GM18505 (cell line): ENCODE results near the gene REV3L.

ENCODE experiments used
- ATAC-seq: cut with Tn5 transposase; IDR thresholded peaks from one replicate; pipeline ENCODE4 v1.9.1; 2021; ENCODE audit not compliant: unreplicated experiment
- POLR2A ChIP-seq: IDR thresholded peaks from 4 replicates; pipeline ENCODE4 v1.6.1; 2011; ENCODE audit warnings: borderline replicate concordance; ENCODE audit not compliant: insufficient read depth, insufficient read length; ENCODE audit errors: extremely low read depth

REV3L gene

DNA sequence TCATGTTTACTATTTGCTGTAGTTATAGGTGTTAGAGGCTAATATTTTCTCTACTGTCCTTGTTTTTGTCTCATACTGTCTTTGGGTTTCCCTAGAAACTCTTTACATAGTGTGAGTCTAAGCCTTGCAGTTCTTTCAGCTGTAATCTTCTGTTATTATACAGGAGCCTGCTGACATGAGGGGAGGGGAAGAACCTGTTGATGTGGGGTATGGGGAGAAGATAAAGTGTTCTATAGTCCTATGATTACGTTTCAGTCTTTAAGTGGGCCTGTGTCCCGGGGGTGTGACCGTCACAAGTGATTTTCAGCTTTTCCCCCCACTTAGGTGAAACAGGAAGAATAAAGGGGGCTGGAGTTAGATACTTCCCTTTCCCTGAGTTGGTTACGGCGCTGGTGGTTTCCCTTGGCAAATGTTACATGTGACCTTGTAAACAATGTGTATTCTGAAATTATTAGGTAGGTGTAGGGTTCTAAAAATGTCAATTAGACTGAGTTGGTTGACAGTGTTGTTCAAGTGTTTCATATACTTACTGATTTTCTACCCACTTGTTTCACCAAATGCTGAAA, 41.3 kb downstream of the REV3L start:
- no peak for ATAC-seq
- no peak for TF ChIP-seq POLR2A

DNA sequence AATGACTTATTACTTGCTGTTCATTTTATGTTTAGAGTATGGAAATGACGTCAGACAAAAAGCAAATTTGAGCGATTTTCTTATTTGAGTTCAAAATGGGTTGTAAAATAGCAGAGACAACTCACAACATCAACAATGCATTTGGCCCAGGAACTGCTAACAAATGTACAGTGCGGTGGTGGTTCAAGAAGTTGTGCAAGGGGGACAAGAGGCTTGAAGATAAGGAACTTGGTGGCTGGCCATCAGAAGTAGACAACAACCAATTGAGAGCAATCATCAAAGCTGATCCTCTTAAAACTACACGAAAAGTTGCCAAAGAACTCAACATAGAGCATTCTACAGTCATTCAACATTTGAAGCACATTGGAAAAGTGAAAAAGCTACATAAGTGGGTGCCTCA, 43.8 kb downstream of the REV3L start:
- no peak for TF ChIP-seq POLR2A
- no peak for ATAC-seq

DNA sequence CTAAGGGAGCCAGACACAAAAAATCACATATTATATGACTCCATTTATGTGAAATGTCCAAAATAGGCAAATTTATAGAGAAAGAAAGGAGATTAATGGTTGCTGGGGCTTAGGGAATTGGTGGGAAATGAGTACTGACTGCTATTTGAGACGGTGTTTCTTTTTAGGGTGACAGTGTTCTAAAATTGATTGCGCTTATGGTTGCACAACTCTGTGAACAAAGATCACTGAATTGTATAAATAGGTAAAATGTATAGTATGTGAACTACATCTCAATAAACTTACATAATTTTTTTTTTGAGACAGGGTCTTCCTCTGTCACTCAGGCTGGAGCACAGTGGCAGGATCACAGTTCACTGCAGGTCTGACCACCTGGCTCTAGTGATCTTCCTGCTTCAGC, 45.4 kb downstream of the REV3L start:
- TF ChIP-seq POLR2A, result no peak
- ATAC-seq, result no peak

DNA sequence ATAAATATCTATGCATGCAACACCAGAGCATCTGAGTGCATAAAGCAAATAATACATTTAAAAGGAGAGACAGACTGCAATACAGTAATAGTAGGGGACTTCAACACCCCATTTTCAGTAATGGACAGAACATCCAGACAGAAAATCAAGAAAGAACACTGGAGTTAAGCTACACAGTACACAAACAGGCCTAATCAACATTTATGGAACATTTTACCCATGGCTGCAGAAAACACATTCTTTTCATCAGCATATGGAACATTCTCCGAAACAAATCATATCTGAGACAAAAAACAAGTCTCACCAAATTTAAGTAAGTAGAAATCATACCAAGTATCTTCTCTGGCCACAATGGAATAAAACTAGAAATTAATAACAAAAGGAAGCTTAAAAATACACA, 50.5 kb downstream of the REV3L start:
- TF ChIP-seq POLR2A, result no peak
- ATAC-seq, result no peak

DNA sequence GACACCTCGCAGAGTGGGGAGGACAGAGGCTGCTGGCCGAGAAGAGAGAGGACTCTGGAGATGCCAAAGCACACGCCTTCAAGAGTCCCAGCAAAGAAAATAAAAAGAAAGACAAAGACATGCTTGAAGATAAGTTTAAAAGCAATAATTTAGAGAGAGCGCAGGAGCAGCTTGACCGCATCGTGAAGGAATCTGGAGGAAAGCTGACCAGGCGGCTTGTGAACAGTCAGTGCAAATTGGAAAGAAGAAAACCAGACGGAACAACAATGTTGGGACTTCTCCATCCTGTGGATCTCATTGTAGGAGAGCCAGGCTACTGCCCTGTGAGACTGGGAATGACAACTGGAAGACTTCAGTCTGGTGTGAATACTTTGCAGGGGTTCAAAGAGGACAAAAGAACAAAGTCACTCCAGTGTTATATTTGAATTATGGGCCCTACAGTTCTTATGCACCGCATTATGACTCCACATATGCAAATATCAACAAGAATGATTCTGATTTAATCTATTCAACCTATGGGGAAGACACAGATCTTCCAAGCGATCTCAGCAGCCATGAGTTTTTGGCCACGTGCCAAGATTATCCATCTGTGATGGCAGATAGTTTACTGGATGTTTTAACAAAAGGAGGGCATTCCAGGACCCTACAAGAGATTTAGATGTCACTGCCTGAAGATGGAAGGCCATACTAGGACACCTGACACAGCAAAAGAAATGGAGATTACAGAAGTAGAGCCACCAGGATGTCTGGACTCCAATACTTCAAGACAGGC, 52.2 kb downstream of the REV3L start:
- no peak for TF ChIP-seq POLR2A
- ATAC-seq, result no peak

DNA sequence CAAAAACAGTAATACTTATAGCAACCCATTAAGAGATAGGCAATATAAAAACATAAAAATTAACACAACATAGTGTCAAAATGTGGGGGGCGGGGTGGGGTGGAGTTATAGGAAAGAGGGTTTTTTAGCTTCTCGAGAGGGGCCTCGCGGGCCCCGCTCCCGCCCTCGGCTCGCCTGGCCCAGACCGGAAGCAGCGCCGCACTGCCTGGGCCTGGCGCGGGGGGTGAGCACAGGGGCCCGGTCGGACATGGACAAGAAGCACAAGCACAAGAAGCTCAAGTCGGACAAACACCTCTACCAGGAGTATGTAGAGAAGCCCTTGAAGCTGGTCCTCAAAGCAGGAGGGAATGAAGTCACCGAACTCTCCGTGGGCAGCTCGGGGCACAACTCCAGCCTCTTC, 53.4 kb downstream of the REV3L start:
- ATAC-seq, result no peak
- no peak for TF ChIP-seq POLR2A

DNA sequence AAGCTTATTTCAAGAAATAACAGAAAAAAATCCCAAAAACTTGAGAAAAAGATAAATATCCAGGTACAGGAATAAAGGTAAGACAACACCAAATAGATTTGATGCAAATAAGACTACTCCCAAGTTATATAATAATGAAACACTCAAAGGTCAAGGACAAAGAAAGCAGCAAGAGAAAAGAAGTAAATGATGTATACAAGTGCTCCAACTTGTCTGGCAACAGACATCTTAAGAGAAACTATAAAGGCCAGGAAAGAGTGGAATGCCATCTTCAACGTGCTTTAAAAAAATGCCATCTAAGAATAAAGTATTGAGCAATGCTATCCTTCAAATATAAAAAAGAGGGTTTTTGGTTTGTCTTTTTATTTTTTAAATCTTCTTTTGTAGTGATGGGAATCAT, 54.2 kb downstream of the REV3L start:
- no peak for TF ChIP-seq POLR2A
- ATAC-seq, result no peak

DNA sequence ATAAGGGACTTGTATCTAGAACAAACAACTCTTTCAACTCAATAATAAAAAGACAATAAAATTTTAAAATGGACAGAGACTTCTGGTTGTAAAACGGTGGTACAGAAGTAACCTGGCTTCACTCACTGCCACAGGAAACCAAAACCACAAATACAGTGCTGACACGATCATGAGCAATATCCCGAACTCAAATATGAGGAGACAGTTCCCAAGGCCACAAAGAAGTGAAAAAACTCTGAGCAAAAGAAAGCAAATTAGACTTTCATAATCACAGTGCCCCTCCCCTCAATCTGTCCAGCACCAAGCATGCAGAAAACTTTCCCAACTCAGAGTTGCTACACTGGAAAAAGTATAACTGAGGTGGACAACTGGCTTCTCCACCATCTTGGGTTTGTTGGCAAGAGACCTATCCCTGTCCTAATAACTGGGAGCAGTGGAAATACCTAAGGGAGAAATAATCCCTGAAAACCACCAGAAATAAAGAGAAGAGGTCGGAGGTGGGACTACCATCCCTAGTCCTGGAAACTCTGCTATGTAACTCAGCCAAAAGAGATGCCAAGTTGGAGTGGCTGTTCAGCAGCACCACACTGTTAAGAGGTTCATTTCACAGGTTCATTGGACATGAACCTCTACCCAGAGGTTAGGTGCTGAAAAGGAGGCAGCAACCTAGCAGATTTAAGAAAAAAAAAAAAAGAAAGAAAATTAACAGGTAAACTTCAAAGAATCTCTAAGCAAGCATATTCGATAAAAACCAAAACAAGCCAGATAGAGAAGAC, 55.5 kb downstream of the REV3L start:
- peak; percentile 74 for ATAC-seq

DNA sequence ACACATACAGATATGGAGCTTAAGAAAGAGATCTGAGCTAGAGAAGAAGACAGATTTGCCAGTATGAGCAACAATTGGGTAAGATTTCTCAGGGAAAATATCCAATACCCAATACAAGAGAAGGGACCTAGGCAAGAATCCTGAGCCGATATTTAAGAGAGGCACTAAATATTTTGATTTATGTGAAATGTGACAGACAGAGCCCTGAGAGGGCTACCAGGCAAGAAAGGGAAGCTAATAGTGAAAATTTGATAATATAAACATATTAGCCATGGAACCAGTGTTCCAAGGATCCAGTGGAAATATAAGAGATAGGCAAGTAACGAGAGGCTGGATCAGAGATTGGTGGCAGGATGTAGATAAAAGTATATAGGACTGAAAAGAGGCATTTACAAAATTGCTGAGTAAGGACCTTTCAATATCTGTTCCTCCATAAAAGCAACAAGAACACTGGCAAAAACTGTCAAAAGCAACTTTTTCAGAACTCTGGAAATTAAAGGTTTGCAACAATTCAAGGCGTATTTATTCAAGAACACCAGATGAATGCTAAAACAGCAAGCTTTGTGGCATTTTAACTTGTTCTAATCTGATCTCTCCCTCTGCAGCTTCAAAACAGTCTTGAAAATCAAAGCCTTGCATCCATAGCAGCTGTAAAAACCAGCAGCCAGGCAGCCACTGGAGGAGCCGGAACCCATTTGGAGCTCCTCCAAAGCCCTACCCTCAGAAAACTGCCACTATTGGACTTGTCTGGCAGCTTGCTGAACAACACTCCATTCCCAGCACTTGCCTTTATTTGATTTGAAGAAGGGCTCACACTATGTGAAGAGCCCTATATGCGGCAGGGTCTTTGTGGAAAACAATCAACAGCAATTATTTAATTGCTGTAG, 58.8 kb downstream of the REV3L start:
- ATAC-seq, result no peak
- no peak for TF ChIP-seq POLR2A

More for the DNA sequence above, 55.5 kb downstream of the REV3L start:
- TF ChIP-seq POLR2A, result no peak

DNA sequence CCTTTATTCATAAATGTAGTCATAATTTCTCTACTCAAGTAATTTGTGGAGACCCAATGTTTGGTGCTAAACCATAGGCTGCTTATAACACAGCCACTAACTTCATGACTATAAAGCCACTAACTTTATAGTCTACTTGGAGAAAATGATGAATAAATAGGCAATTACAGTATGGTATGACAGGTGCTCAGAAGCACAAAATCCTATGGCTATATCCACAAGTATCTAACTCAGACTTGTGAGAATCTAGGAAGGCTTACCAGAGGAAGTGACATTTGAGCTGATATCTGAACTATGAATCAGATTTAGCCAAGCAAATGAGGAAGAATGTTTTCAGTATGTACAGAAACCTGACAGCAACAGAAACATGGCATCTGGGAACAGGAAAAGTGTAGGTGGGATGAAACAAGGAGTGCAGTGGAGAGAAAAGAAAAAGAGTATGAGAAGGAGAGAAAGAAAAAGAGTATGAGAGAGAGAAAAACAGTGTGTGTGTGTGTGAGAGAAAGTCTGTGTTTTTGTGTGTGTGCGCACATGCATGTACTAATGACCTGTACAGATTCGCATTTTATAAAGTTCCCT, 59.9 kb downstream of the REV3L start:
- ATAC-seq, result no peak
- no peak for TF ChIP-seq POLR2A

DNA sequence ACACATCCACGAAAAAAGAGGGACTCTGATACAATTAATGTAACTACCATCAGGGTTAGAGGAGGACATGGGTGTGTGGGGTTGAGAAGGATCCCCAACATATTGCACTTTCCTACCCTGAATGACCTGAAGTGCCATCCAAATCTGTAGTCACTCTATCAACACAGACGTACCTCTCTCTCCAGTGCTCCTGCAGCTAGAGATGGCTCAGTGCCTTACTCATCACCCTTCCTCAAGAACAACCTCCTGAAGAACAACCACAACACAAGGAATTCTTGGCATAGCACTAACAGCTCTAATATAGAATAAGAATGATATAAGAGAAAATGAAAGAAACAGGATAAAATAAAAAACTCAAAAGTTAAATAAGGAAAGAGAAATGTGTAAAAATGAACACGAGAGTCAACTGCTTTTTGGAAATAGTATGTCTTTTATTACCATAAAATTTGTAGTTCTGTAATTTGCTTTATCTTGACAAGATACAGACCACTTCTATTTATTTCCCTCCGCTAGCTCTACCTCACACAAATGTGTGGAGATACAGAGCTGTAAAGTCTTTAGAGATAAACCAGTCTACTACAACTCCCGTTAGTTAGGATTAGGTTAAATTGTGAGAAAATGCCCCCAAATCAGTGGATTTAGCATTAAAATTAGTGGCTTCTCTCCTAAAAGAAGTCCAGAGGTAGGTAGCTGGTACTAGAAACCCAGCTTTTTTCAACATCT, 63.9 kb downstream of the REV3L start:
- no peak for TF ChIP-seq POLR2A
- no peak for ATAC-seq

DNA sequence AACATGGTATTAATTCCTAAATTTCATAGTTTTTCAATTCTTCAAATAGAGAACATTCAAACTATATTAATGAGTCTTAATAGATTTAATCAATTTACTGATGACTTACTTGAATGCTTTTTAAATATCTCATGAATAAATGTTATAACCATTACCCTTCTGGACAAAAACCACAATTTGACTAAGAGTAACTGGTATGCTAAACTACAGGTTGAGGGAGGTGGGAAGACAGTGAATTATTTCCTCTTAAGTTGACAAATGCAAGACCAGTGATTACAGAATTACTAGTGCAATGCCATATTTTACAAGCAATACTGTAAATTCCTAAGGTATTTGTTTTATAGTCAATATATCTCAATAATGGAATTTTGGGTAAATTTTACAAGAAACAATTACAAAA, 65.1 kb downstream of the REV3L start:
- TF ChIP-seq POLR2A, result no peak
- no peak for ATAC-seq
